HepG2 (cell line): Measurements from ENCODE around the gene LAMTOR2. TPM values are rescaled to one million over a fixed set of nuclear protein-coding genes. Genes with fewer than 3 reads are reported as not detected.

Experiments used
- ATAC-seq: fragments of 200-7000 bp; cut with Tn5 transposase; 3 replicates; pipeline ENCODE4 v1.9.1; 2020; ENCODE audit warnings: mild to moderate bottlenecking, moderate library complexity
- BruUV-seq: library from RNA; stranded (reverse); fragments of 400-500 nt; replicated peaks from 2 replicates; lab custom pipeline; 2021; lab: Mats Ljungman, UMichigan
- CTCF ChIA-PET: fragments of 300-600 bp; formaldehyde crosslinking; extraction: SDS; loops from one replicate; lab custom pipeline; 2021; ENCODE audit warnings: low total read pairs, inconsistent platforms, low intra/inter-chr PET ratio; lab: Yijun Ruan, JAX
- POLR2A ChIA-PET: fragments of 350-600 bp; sonication (Branson Sonifier 250); formaldehyde crosslinking; loops from one replicate; lab custom pipeline; 2020; ENCODE audit warnings: antibody characterized with exemption, inconsistent platforms; lab: Yijun Ruan, JAX
- DNase-seq: peaks from one replicate; pipeline ENCODE4 v3.0.0-alpha.2; 2015; ENCODE audit warnings: low spot score
- FAIRE-seq: peaks from 3 replicates; lab custom pipeline; 2011; peaks lifted over from hg19 to GRCh38; lab: Jason Lieb, UNC
- H2AFZ ChIP-seq: one replicate; pipeline ENCODE4 v1.6.1; 2011; ENCODE audit warnings: low read length, inconsistent platforms
- H3K27ac ChIP-seq: fragments of 300-600 bp; 3 replicates; pipeline ENCODE4 v1.8.0; 2011; ENCODE audit warnings: mixed run types, mild to moderate bottlenecking, mixed read lengths, low read length, inconsistent platforms; ENCODE audit not compliant: insufficient read depth; ENCODE audit errors: extremely low read length
- H3K27me3 ChIP-seq, 2 experiments: fragments of 200-600 bp in 1 of 2; 2 replicates in 1 of 2; 3 replicates in 1 of 2; pipeline versions ENCODE4 v1.6.0 to v1.8.0; 2011; ENCODE audit warnings: low read length in 2 of 2, mild to moderate bottlenecking in 2 of 2, moderate library complexity in 2 of 2, inconsistent platforms in 1 of 2; ENCODE audit not compliant: insufficient read depth in 2 of 2, control insufficient read depth in 1 of 2
- H3K36me3 ChIP-seq, 2 experiments: fragments of 200-600 bp in 1 of 2; replicated peaks in 1 of 2; 2 replicates in 1 of 2; 3 replicates in 1 of 2; pipeline versions ENCODE4 v1.5.1 to v1.8.0; 2011; ENCODE audit warnings: low read length in 2 of 2, inconsistent platforms in 1 of 2; ENCODE audit not compliant: insufficient read depth in 2 of 2, control insufficient read depth in 1 of 2
- H3K4me1 ChIP-seq: 2 replicates; pipeline ENCODE4 v1.5.1; 2012; ENCODE audit warnings: low read length, inconsistent platforms; ENCODE audit not compliant: insufficient read depth
- H3K4me2 ChIP-seq: 2 replicates; pipeline ENCODE4 v1.6.0; 2011; ENCODE audit warnings: low read depth, low read length, inconsistent platforms
- H3K4me3 ChIP-seq, 3 experiments: fragments of 200-600 bp in 1 of 3; sonication (generic), shearing (Covaris generic) in 1 of 3; replicated peaks in 1 of 3; 2 replicates each; pipeline ENCODE4 v1.5.1; 2011 to 2016; ENCODE audit warnings: low read length in 3 of 3, inconsistent platforms in 2 of 3, low read depth in 2 of 3, mild to moderate bottlenecking in 2 of 3, control low read depth in 1 of 3, mixed read lengths in 1 of 3; ENCODE audit not compliant: insufficient read depth in 1 of 3
- H3K79me2 ChIP-seq: one replicate; pipeline ENCODE4 v1.6.1; 2011; ENCODE audit warnings: low read length, inconsistent platforms; ENCODE audit not compliant: insufficient read depth
- H3K9ac ChIP-seq: 2 replicates; pipeline ENCODE4 v1.6.0; 2011; ENCODE audit warnings: mild to moderate bottlenecking, low read depth, low read length, inconsistent platforms; ENCODE audit not compliant: insufficient read depth
- H3K9me3 ChIP-seq: 2 replicates; pipeline ENCODE4 v1.5.1; 2012; ENCODE audit warnings: mild to moderate bottlenecking, low read length
- H4K20me1 ChIP-seq: 2 replicates; pipeline ENCODE4 v1.6.0; 2011; ENCODE audit warnings: inconsistent platforms, mild to moderate bottlenecking, low read length, moderate library complexity; ENCODE audit not compliant: insufficient read depth
- CHCHD3 ChIP-seq: sonication (generic); formaldehyde crosslinking; IDR thresholded peaks from 2 replicates; pipeline ENCODE4 v1.8.0; 2022; ENCODE audit warnings: mild to moderate bottlenecking, missing genetic modification reagents, moderate library complexity
- FOSL1 ChIP-seq: sonication (generic); formaldehyde crosslinking; IDR thresholded peaks from 2 replicates; pipeline ENCODE4 v1.9.0; 2021; ENCODE audit warnings: missing genetic modification reagents, borderline replicate concordance
- HDAC2 ChIP-seq: sonication (generic); formaldehyde crosslinking; IDR thresholded peaks from 2 replicates; pipeline ENCODE4 v1.4.0; 2020; ENCODE audit warnings: missing genetic modification reagents
- KLF13 ChIP-seq: sonication (generic); formaldehyde crosslinking; IDR thresholded peaks from 2 replicates; pipeline ENCODE4 v1.4.0; 2020; ENCODE audit warnings: mild to moderate bottlenecking, missing genetic modification reagents
- MYC ChIP-seq: sonication (generic); formaldehyde crosslinking; IDR thresholded peaks from 2 replicates; pipeline ENCODE4 v1.9.0; 2021; ENCODE audit warnings: missing genetic modification reagents, borderline replicate concordance
- POLR2AphosphoS5 ChIP-seq: IDR thresholded peaks from 2 replicates; pipeline ENCODE4 v1.6.1; 2012; ENCODE audit warnings: low read depth, low read length
- TCF7 ChIP-seq: sonication (generic); IDR thresholded peaks from 2 replicates; pipeline ENCODE4 v1.6.1; 2016; ENCODE audit warnings: antibody characterized with exemption, low read depth
- ZNF180 ChIP-seq: sonication (generic); formaldehyde crosslinking; IDR thresholded peaks from 2 replicates; pipeline ENCODE4 v1.4.0; 2020; ENCODE audit warnings: low read depth, missing genetic modification reagents, borderline replicate concordance
- ZNF572 ChIP-seq: sonication (generic); formaldehyde crosslinking; IDR thresholded peaks from 2 replicates; pipeline ENCODE4 v1.5.1; 2020; ENCODE audit warnings: mild to moderate bottlenecking, missing genetic modification reagents
- WGBS: methylation state at CpG from one replicate; pipeline ENCODE4 v1.1.6; 2017; ENCODE audit warnings: low lambda C conversion rate; 5-methylcytosine and 5-hydroxymethylcytosine counted together
- in situ Hi-C: cut with HindIII; loops from 2 replicates; pipeline ENCODE4 v1.10.0; 2017; ENCODE audit warnings: low pct_unique_long_range_greater_than_20kb; ENCODE audit not compliant: extremely low pct_ligation_motif_present
- intact Hi-C: fragments of 100-400 bp; cut with micrococcal nuclease; formaldehyde crosslinking; loops from one replicate; pipeline ENCODE4 v1.10.0; 2022; ENCODE audit not compliant: unreplicated experiment
- polyA plus RNA-seq, 8 experiments: library from polyadenylated mRNA; depleted of rRNA in 3 of 8; stranded (reverse) in 7 of 8; unstranded in 1 of 8; fragments of >200 nt; fragmentation: Illumina TruSeq in 4 of 8; extraction: Trizol in 4 of 8; gene quantifications; 2 replicates each; pipeline versions ENCODE4 v1.2.1 to v1.2.3, GENCODE V29; 2011 to 2016; ENCODE audit warnings: low read depth in 4 of 8, missing spikeins in 1 of 8, mixed read lengths in 1 of 8; ENCODE audit not compliant: insufficient read depth in 1 of 8
- total RNA-seq, 5 experiments: library from RNA; depleted of rRNA; stranded (reverse); fragments of >200 nt; fragmentation: Illumina TruSeq; extraction: Trizol; gene quantifications; 2 replicates each; pipeline ENCODE4 v1.2.3, GENCODE V29; 2016; ENCODE audit warnings: low read depth in 1 of 5
- TF ChIP-seq, protein P1 (sequence below): IDR thresholded peaks from 2 replicates; pipeline ENCODE4 v1.6.1; 2016; ENCODE audit warnings: low read depth
- TF ChIP-seq, protein P2 (sequence below): sonication (generic); formaldehyde crosslinking; IDR thresholded peaks from 2 replicates; pipeline ENCODE4 v1.5.1; 2020; ENCODE audit warnings: mild to moderate bottlenecking, moderate library complexity, missing genetic modification reagents
- TF ChIP-seq, protein P3 (sequence below): IDR thresholded peaks from 2 replicates; pipeline ENCODE4 v1.6.1; 2016; ENCODE audit warnings: missing biosample characterization, missing genetic modification reagents, low read depth

LAMTOR2 gene
- total and polyA plus RNA-seq, 2 of the 13 experiments (the other 11 are each of a cell fraction or from before 2014, with no cell fraction given) = 36.5 to 66.4 TPM

DNA sequence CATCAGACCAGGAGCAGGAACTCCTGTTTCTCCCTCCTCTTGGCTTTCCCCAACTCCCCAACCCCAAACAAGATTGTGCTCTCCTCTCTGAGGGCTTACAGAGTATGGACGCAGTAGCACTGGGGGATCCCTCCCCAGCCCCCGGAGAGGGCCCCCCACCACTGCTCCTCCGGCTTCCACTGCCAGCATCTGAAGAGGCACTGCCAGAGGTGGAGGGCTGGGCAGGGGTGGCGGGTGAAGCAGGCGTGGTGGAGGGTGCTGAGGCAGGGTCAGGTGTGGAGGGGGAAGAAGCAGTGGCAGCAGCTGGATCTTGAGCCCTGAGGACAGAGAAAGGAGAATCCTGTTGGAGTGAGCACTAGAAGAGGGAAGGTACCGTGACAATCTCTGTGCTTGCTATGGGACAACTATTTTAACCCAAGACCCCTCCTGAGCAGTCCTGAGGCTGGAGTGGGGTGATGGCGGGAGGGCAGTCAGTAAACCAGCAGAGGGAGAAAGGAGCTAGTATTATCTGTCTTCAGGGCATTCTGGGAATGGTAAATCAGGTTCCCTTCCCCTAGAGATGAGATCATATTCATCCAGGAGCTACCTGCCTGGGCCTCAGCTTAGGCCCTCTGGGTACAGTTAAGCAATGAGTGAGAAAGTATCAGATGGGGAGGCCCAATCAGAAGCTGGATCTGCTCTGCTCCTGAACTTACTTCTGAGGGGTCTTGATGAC is 3.4 kb upstream of the LAMTOR2 start:
- no peaks in the 10 kb centered on the region for H3K9me3 ChIP-seq
- BruUV-seq = no TSS peak

More for the DNA sequence above, 3.4 kb upstream of the LAMTOR2 start:
- DNase-seq = no peak
- Histone ChIP-seq H3K27ac (no peak overlapping the region), H3K4me1 (peaks cover 21% of the 10 kb centered on the region), H3K27me3 (no peaks in the 10 kb centered on the region; a peak in 1 of 5 replicates), H2AFZ (no peak overlapping the region), H4K20me1 (no peaks in the 10 kb centered on the region), H3K4me3 (no peak overlapping the region), H3K4me2 (no peak overlapping the region), H3K36me3 (peaks cover 7 to 26% of the 10 kb centered on the region in 2 experiments; a peak in 4 of 5 replicates), H3K79me2 (peaks cover 18% of the 10 kb centered on the region), H3K9ac (no peak overlapping the region)
- ATAC-seq = no peak
- TF ChIP-seq, protein P1, sequence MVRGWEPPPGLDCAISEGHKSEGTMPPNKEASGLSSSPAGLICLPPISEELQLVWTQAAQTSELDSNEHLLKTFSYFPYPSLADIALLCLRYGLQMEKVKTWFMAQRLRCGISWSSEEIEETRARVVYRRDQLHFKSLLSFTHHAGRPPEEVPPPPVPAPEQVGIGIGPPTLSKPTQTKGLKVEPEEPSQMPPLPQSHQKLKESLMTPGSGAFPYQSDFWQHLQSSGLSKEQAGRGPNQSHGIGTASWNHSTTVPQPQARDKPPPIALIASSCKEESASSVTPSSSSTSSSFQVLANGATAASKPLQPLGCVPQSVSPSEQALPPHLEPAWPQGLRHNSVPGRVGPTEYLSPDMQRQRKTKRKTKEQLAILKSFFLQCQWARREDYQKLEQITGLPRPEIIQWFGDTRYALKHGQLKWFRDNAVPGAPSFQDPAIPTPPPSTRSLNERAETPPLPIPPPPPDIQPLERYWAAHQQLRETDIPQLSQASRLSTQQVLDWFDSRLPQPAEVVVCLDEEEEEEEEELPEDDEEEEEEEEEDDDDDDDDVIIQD (CRISPR knock-in tag) = no peak
- TF ChIP-seq FOSL1 (no peak), ZNF572 (CRISPR knock-in tag) (no peak), KLF13 (CRISPR knock-in tag) (no peak), ZNF180 (CRISPR knock-in tag) (no peak), TCF7 (no peak), MYC (CRISPR knock-in tag) (no peak), CHCHD3 (no peak), HDAC2 (CRISPR knock-in tag) (no peak), POLR2AphosphoS5 (no peak)
- TF ChIP-seq, protein P2, sequence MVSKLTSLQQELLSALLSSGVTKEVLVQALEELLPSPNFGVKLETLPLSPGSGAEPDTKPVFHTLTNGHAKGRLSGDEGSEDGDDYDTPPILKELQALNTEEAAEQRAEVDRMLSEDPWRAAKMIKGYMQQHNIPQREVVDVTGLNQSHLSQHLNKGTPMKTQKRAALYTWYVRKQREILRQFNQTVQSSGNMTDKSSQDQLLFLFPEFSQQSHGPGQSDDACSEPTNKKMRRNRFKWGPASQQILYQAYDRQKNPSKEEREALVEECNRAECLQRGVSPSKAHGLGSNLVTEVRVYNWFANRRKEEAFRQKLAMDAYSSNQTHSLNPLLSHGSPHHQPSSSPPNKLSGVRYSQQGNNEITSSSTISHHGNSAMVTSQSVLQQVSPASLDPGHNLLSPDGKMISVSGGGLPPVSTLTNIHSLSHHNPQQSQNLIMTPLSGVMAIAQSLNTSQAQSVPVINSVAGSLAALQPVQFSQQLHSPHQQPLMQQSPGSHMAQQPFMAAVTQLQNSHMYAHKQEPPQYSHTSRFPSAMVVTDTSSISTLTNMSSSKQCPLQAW (CRISPR knock-in tag) = no peak
- TF ChIP-seq, protein P3, sequence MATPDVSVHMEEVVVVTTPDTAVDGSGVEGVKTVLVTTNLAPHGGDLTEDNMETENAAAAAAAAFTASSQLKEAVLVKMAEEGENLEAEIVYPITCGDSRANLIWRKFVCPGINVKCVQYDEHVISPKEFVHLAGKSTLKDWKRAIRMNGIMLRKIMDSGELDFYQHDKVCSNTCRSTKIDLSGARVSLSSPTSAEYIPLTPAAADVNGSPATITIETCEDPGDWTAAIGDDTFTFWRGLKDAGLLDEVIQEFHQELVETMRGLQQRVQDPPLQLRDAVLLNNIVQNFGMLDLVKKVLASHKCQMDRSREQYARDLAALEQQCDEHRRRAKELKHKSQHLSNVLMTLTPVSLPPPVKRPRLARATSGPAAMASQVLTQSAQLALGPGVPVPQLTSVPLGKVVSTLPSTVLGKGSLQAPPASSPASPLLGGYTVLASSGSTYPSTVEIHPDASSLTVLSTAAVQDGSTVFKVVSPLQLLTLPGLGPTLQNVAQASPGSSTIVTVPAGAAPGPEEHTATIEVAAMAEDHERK (CRISPR knock-in tag) = no peak
- FAIRE-seq = no peak
- intact Hi-C loops = no loop called here
- CTCF ChIA-PET = no interaction called here
- POLR2A ChIA-PET = interaction anchor here (0.7 to 1.6 kb wide), 3 partner anchors 17 to 114 kb away, joined by 3 to 4 read pairs (median 3); no protein-coding TSS in a partner anchor
- in situ Hi-C loops = no loop called here
- 99% methylated on average over 6 of the region's 7 CpGs for WGBS
